ENCODE results near the gene UBTD2.

DNA sequence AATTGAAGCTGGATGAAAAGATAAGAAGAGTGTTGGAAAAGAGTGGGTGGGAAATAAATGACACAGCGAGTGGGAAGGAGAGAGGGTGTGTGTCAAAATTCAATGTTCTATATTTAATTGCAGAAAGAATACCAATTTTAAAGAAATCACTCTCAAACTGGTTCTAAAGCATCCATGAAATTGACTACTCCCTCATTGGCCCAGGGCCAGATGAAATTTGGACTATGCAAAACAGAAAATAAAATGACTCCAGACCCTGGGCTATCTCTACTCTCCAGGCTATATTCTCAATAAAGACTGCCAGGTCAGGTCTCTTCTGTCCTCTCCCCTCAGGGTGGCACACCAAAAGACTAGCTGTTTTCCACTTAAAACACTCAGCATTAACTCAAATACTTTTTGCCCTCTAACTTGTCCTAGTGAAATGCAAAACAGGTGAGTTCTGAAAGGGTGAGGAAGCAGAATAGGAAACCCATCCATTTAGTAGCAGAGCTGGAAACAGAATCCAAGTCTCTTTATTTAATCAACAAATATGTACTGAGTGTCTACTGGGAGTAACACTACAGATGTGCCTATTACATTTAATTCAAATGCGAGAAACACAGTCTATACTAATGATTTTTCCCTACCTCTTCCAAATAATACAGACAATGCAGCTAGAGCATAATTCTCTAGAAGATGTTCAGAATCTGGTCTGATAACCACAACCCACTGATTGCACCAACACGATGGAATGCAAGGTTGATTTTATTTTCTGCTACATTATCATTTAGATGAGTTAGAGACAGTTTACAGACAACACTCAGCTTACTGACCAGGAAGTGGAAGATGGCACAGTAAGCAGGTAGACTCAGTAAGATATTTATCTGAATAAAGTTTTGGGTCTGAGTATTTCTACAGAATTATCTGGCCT, 47.5 kb downstream of the UBTD2 start:
- TF ChIP-seq POLR2A (IDR thresholded peaks at IDR 0.05), result no peak
- TF ChIP-seq, protein P1, sequence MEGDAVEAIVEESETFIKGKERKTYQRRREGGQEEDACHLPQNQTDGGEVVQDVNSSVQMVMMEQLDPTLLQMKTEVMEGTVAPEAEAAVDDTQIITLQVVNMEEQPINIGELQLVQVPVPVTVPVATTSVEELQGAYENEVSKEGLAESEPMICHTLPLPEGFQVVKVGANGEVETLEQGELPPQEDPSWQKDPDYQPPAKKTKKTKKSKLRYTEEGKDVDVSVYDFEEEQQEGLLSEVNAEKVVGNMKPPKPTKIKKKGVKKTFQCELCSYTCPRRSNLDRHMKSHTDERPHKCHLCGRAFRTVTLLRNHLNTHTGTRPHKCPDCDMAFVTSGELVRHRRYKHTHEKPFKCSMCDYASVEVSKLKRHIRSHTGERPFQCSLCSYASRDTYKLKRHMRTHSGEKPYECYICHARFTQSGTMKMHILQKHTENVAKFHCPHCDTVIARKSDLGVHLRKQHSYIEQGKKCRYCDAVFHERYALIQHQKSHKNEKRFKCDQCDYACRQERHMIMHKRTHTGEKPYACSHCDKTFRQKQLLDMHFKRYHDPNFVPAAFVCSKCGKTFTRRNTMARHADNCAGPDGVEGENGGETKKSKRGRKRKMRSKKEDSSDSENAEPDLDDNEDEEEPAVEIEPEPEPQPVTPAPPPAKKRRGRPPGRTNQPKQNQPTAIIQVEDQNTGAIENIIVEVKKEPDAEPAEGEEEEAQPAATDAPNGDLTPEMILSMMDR (IDR thresholded peaks at IDR 0.05), result no peak

All from heart left ventricle (tissue), 13 donors.